OCI-LY1 (cell line): ENCODE measurements around the gene SH2B2.

Source experiments
- EZH2 ChIP-seq: fragments of 200-600 bp; sonication (generic), shearing (Covaris generic); IDR thresholded peaks from 2 replicates; pipeline ENCODE4 v1.8.0; 2017; ENCODE audit warnings: borderline replicate concordance, mixed run types, mild to moderate bottlenecking, antibody characterized with exemption, low read length, moderate library complexity, mixed read lengths
- TF ChIP-seq, protein P1 (sequence below): fragments of 200-600 bp; sonication (generic), shearing (Covaris generic); IDR thresholded peaks from 2 replicates; pipeline ENCODE4 v1.5.1; 2017; ENCODE audit warnings: mild to moderate bottlenecking, antibody characterized with exemption, low read length, moderate library complexity, mixed read lengths

- no peak for TF ChIP-seq EZH2
- TF ChIP-seq, protein P1, sequence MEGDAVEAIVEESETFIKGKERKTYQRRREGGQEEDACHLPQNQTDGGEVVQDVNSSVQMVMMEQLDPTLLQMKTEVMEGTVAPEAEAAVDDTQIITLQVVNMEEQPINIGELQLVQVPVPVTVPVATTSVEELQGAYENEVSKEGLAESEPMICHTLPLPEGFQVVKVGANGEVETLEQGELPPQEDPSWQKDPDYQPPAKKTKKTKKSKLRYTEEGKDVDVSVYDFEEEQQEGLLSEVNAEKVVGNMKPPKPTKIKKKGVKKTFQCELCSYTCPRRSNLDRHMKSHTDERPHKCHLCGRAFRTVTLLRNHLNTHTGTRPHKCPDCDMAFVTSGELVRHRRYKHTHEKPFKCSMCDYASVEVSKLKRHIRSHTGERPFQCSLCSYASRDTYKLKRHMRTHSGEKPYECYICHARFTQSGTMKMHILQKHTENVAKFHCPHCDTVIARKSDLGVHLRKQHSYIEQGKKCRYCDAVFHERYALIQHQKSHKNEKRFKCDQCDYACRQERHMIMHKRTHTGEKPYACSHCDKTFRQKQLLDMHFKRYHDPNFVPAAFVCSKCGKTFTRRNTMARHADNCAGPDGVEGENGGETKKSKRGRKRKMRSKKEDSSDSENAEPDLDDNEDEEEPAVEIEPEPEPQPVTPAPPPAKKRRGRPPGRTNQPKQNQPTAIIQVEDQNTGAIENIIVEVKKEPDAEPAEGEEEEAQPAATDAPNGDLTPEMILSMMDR: no peak
Observed at GRCh38 chr7:102296514-102296913, 9.8 kb downstream of the SH2B2 start.
